Brain microvascular endothelial cell (primary cell): Measurements from ENCODE around the gene ARHGEF4.

Source experiments
- DNase-seq: peaks from one replicate; pipeline ENCODE4 v3.0.0-alpha.2; 2020
- H3K27ac ChIP-seq: fragments of 250-450 bp; sonication (Bioruptor Pico); 2 replicates; pipeline ENCODE4 v1.5.1; 2020; ENCODE audit warnings: mild to moderate bottlenecking, moderate library complexity
- H3K27me3 ChIP-seq: fragments of 250-450 bp; sonication (Bioruptor Pico); replicated peaks from 2 replicates; pipeline ENCODE4 v1.5.1; 2020; ENCODE audit warnings: mild to moderate bottlenecking
- H3K36me3 ChIP-seq: fragments of 250-450 bp; sonication (Bioruptor Pico); replicated peaks from 2 replicates; pipeline ENCODE4 v1.5.1; 2020; ENCODE audit warnings: mild to moderate bottlenecking
- H3K4me3 ChIP-seq: 2 replicates; pipeline ENCODE4 v1.5.1; 2011; ENCODE audit warnings: low read depth, mild to moderate bottlenecking, control low read depth, low read length, moderate library complexity
- in situ Hi-C: cut with HindIII; loops from 2 replicates; pipeline ENCODE4 v1.10.0; 2017; ENCODE audit warnings: low sequenced_read_pairs, low pct_ligation_motif_present
- TF ChIP-seq, protein P1 (sequence below): IDR thresholded peaks from 2 replicates; pipeline ENCODE4 v1.5.1; 2011; ENCODE audit warnings: low read depth, mild to moderate bottlenecking, moderate library complexity, low read length, control low read depth, inconsistent platforms; ENCODE audit errors: missing control alignments

The ARHGEF4 gene

DNA sequence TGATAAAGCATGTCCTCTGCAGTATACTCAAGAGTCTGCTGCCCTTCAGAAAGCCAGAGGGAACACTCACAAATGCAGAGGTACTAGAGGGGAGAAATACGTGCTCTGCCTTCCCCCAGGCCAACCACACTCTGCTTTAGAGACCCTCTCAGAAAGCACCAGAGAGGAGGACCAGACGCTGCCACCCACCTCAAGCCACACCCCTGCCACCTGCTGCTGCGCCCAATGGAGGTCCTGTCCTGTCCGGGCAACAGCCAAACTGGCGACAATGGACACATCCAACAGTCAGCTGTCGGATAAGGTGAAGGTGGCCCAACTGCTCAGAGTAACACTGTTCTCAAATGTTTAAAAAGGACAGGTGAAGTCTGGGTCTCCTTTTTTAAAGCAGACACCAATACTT, 211.9 kb downstream of the ARHGEF4 start:
- H3K36me3 ChIP-seq: peaks cover 59% of the 10 kb centered on the region
- in situ Hi-C loops: no loop called here
- TF ChIP-seq, protein P1, sequence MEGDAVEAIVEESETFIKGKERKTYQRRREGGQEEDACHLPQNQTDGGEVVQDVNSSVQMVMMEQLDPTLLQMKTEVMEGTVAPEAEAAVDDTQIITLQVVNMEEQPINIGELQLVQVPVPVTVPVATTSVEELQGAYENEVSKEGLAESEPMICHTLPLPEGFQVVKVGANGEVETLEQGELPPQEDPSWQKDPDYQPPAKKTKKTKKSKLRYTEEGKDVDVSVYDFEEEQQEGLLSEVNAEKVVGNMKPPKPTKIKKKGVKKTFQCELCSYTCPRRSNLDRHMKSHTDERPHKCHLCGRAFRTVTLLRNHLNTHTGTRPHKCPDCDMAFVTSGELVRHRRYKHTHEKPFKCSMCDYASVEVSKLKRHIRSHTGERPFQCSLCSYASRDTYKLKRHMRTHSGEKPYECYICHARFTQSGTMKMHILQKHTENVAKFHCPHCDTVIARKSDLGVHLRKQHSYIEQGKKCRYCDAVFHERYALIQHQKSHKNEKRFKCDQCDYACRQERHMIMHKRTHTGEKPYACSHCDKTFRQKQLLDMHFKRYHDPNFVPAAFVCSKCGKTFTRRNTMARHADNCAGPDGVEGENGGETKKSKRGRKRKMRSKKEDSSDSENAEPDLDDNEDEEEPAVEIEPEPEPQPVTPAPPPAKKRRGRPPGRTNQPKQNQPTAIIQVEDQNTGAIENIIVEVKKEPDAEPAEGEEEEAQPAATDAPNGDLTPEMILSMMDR: no peak

DNA sequence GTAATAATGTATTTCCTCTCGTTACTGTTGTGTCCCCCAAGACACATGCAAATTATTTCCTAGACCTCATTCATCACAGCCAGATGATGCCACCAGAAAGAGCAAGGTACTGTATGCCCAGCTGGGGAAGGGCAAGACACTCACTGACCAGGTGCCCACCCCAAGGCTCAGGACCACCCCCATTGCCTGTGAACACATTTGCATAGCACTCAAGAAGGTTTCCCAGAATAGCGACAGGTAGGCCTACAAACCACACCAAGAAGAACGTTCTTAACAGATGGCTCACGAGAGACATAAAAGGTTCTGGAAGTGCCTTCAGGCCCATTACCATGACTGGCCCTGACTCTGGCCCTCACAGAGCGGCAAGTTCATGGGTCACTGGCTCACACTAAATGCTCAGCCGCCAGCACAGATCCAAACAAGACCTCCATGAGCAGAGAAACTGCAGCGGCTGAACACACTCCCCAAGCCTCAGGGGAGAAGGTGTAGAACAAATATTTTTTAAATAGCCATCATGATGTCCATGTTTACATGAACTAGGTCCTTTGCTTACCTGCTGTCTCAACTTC, 212.5 kb downstream of the ARHGEF4 start:
- in situ Hi-C loops: no loop called here
- Histone ChIP-seq H3K36me3 (peaks cover 61% of the 10 kb centered on the region), H3K4me3 (no peak overlapping the region), H3K27ac (no peak overlapping the region), H3K27me3 (no peaks in the 10 kb centered on the region)
- TF ChIP-seq, protein P1: no peak
- no peak for DNase-seq

More for the DNA sequence above, 211.9 kb downstream of the ARHGEF4 start:
- no peak for DNase-seq
- Histone ChIP-seq H3K27ac (no peak overlapping the region), H3K4me3 (no peak overlapping the region), H3K27me3 (no peaks in the 10 kb centered on the region)

DNA sequence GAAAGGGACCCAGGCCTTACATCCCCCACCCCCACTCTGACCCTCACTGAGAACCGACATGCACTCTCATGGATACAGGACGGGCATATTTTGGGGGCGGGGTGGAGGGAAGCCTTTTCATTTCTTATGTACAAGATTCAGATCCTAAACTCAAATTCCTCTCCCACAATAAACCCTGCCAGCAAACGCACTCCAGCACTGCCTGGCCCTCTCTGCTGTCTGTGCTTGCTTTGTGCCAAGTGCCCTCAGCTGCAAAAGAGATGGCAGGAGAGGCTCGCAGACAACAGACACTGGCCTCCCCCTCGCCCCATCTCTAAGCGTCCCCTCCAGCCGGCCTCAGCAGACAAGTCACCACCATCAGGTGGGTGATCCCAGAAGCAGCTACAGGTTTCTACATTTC, 214.2 kb downstream of the ARHGEF4 start:
- DNase-seq: no peak
- Histone ChIP-seq H3K36me3 (peaks cover 74% of the 10 kb centered on the region), H3K27ac (no peak overlapping the region), H3K4me3 (no peak overlapping the region), H3K27me3 (no peaks in the 10 kb centered on the region)
- in situ Hi-C loops: no loop called here
- TF ChIP-seq, protein P1: no peak

DNA sequence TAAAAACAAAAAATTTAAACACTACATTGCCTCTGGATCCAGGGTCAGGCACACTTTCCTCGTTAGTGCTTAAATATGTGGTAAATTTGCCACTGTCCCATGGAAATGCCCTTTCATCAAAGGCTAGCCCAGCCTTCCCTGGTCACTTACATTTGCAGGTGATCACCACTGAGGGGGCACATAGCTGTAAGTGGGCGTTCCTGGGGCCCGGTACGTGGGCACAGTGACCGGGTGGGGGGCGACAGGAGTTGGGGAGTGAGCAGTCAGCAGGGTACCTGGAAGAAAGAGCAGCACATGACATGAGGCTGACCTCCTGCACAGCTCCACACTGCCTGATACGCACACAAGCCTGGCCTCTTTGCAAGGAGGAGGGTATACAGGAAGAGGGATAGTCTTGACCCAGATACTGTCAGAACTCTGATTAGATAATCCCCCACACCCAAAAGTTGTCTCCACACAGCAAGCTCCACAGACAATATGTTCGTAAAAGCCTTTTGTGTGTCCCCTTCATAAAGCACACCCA, 216.1 kb downstream of the ARHGEF4 start:
- Histone ChIP-seq H3K27ac (no peak overlapping the region), H3K36me3 (peaks cover 63% of the 10 kb centered on the region), H3K27me3 (no peaks in the 10 kb centered on the region), H3K4me3 (no peak overlapping the region)
- no peak for DNase-seq
- TF ChIP-seq, protein P1: no peak
- in situ Hi-C loops: no loop called here

DNA sequence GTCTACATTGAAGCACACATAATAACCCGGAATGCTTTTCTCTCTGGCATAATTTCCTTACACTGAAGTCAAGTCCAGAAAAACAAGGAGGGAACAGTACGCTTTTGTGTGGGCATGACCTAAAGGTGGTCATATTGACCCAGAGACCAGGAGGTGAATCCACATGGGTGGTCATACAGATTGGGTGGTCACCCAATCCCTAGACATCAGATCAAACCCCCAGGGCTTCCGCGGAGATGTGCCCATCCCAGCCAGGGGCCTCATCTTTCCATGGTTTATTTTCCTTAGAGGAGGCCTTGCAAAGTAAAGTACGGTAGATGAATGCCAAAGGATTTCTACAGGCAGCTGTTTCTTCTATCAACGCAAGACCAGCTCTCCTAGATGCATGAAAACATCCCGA, 217.8 kb downstream of the ARHGEF4 start:
- Histone ChIP-seq H3K4me3 (no peak overlapping the region), H3K36me3 (peaks cover 55% of the 10 kb centered on the region), H3K27me3 (no peaks in the 10 kb centered on the region), H3K27ac (no peak overlapping the region)
- TF ChIP-seq, protein P1: no peak
- in situ Hi-C loops: no loop called here
- DNase-seq: no peak
